ENCODE data around the gene ZNF407.

ZNF407 gene

GRCh38 chr18:74692367-74693013 lies 94.8 kb downstream of the ZNF407 start:
- H3K4me3 ChIP-seq (ENCODE audit: low read depth, low read length), result no peak overlapping the region
- TF ChIP-seq CTCF (IDR thresholded peaks at IDR 0.05; ENCODE audit: control insufficient read depth, extremely low read depth, insufficient read depth), result no peak
- no peak for DNase-seq (ENCODE audit: low read depth)

- DNase-seq (ENCODE audit: low read depth), result no peak
- TF ChIP-seq CTCF (IDR thresholded peaks at IDR 0.05; ENCODE audit: control insufficient read depth, extremely low read depth, insufficient read depth), result no peak
- no peak overlapping the region for H3K4me3 ChIP-seq (ENCODE audit: low read depth, low read length)
Measured at GRCh38 chr18:74694436-74694835, 96.8 kb downstream of the ZNF407 start.

- DNase-seq (ENCODE audit: low read depth), result no peak
- no peak overlapping the region for H3K4me3 ChIP-seq (ENCODE audit: low read depth, low read length)
- no peak for TF ChIP-seq CTCF (IDR thresholded peaks at IDR 0.05; ENCODE audit: control insufficient read depth, extremely low read depth, insufficient read depth)
Measured at GRCh38 chr18:74695170-74695569, 97.5 kb downstream of the ZNF407 start.

- TF ChIP-seq CTCF (IDR thresholded peaks at IDR 0.05; ENCODE audit: control insufficient read depth, extremely low read depth, insufficient read depth), result no peak
- DNase-seq (ENCODE audit: low read depth), result peak; percentile 47
- no peak overlapping the region for H3K4me3 ChIP-seq (ENCODE audit: low read depth, low read length)
Measured at GRCh38 chr18:74698881-74699280, 101.2 kb downstream of the ZNF407 start.

GRCh38 chr18:74699455-74699854 lies 101.8 kb downstream of the ZNF407 start:
- no peak overlapping the region for H3K4me3 ChIP-seq (ENCODE audit: low read depth, low read length)
- no peak for DNase-seq (ENCODE audit: low read depth)
- no peak for TF ChIP-seq CTCF (IDR thresholded peaks at IDR 0.05; ENCODE audit: control insufficient read depth, extremely low read depth, insufficient read depth)

GRCh38 chr18:74702950-74703349 lies 105.3 kb downstream of the ZNF407 start:
- DNase-seq (ENCODE audit: low read depth), result no peak
- no peak overlapping the region for H3K4me3 ChIP-seq (ENCODE audit: low read depth, low read length)
- TF ChIP-seq CTCF (IDR thresholded peaks at IDR 0.05; ENCODE audit: control insufficient read depth, extremely low read depth, insufficient read depth), result no peak

GRCh38 chr18:74708169-74708568 lies 110.5 kb downstream of the ZNF407 start:
- no peak overlapping the region for H3K4me3 ChIP-seq (ENCODE audit: low read depth, low read length)
- no peak for TF ChIP-seq CTCF (IDR thresholded peaks at IDR 0.05; ENCODE audit: control insufficient read depth, extremely low read depth, insufficient read depth)
- DNase-seq (ENCODE audit: low read depth), result no peak
